DOHH2 (cell line): ENCODE results near the gene GFI1B.

Experiments
- EZH2phosphoT487 ChIP-seq: fragments of 200-600 bp; sonication (generic); IDR thresholded peaks from 2 replicates; pipeline ENCODE4 v1.6.1; 2017; ENCODE audit warnings: borderline replicate concordance, mild to moderate bottlenecking, antibody characterized with exemption, low read length, moderate library complexity, mixed read lengths
- TF ChIP-seq, protein P1 (sequence below): fragments of 200-600 bp; sonication (generic); IDR thresholded peaks from one replicate; pipeline ENCODE4 v1.5.1; 2014; ENCODE audit warnings: antibody characterized with exemption, mild to moderate bottlenecking, low read depth, low read length; ENCODE audit not compliant: poor library complexity, severe bottlenecking

- TF ChIP-seq, protein P1, sequence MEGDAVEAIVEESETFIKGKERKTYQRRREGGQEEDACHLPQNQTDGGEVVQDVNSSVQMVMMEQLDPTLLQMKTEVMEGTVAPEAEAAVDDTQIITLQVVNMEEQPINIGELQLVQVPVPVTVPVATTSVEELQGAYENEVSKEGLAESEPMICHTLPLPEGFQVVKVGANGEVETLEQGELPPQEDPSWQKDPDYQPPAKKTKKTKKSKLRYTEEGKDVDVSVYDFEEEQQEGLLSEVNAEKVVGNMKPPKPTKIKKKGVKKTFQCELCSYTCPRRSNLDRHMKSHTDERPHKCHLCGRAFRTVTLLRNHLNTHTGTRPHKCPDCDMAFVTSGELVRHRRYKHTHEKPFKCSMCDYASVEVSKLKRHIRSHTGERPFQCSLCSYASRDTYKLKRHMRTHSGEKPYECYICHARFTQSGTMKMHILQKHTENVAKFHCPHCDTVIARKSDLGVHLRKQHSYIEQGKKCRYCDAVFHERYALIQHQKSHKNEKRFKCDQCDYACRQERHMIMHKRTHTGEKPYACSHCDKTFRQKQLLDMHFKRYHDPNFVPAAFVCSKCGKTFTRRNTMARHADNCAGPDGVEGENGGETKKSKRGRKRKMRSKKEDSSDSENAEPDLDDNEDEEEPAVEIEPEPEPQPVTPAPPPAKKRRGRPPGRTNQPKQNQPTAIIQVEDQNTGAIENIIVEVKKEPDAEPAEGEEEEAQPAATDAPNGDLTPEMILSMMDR: no peak
- no peak for TF ChIP-seq EZH2phosphoT487
These were observed 23.4 kb upstream of the GFI1B start for GRCh38 chr9:132955123-132955522.
